Inferior parietal cortex (tissue), 1 donor: Measurements from ENCODE around the gene CCDC70.
A peak's percentile ranks its signal among the peaks of the same experiment; 100 is the strongest.
"Not testable (repeated sequence)": the region's sequence is repeated elsewhere in the genome, so short reads cannot be mapped to it uniquely, and the experiment has no call there.

Experiments used
- DNase-seq: peaks from one replicate; pipeline ENCODE4 v3.0.0-alpha.2; 2016; ENCODE audit errors: extremely low spot score

CCDC70 gene

DNA sequence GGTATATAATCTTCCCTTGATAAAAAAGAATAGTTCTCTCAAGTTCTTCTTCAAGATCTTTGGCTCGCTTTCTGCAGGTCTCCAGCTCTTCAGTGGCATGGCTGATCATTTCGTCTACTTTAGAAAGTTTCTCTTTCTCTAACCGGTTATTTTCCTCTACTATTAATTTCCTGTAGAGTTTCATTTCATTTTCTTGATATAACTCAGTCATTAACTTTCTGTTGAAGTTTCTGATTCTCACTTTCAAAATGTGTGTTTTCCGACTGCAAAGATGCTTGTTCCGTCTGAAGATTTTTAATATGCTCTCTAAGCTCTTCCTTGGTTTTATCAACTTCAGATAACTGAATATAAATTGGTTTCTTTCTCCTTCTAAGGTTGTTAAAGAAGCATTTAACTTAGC, 47.5 kb downstream of the CCDC70 start:
- not testable (repeated sequence) for DNase-seq

- DNase-seq = no peak
Measured at GRCh38 chr13:51910508-51910907, 48.7 kb downstream of the CCDC70 start.

DNA sequence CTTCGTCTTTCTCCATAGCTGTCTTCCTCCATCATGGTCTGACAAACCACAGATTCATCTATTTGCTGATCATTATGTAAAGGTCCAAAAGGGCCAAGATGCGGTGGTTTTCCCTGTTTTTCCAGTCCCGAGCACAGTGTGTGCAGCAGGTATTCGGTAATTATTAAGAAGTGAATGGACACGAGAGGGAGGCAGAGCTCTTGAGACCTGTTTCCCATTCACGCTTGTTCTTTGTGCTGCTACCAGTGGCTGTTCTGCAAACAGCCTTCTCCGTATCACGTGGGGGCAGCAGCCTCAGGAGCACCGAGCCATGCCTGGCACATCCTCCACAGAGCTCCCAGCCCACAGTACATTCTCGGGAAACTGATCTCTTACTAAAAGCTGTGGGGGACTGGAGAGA, 50.3 kb downstream of the CCDC70 start:
- peak; percentile 66 for DNase-seq

DNA sequence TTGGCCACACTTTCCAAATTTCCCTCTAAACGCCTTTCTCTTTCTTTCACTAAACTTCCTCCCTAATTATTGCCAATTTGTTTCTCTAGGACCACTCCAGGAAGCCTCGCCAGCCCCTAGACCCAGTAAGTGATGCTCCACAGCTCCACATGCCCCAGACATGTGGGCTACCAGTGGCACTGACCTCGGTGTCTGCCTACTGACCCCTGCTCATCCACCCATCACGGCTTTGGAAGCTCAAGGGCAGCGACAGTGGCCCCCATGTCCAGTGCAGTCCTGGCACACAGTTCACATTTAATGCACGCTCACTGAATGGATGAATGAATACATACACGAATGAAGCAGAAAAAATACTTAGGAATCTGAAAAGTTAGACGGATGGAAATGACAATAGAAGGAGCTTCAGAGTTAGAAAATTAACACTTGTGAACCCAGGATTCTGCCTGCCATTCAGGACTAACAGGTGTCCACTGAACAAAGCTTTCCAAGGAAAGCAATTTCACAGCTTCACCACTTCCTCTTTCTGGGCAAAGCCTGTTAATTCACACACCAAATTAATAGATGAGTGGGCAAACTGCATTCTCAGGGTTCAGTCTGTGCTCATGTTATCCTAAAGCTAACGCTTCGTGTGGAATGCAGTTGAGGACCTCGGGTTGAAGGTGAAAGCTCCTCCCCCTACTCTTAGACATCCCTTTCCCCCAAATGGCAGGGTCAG, 50.9 kb downstream of the CCDC70 start:
- DNase-seq = no peak

- DNase-seq = no peak
Measured at GRCh38 chr13:51913421-51914136, 51.8 kb downstream of the CCDC70 start.

DNA sequence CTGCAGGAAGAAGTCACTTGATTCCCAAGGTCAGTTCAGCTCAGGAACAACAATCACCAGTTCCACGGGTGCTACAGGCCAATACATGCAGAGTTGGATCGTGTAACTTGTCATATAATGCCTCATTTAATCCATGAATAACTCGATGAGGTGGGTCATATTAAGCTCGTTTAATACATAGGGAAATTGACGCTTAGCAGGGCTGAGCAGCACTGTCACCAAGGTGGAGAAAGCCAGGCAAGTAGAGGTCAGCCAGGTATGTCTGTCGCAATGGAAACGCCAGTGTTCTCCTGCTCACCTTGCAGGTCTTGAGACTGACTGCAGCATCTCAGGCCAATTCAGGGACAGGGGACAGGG, 52.3 kb downstream of the CCDC70 start:
- DNase-seq = no peak
